HG02610 (cell line): ENCODE measurements around the gene MEX3A.

Experiments
- ATAC-seq: cut with Tn5 transposase; IDR thresholded peaks from one replicate; pipeline ENCODE4 v1.9.1; 2021; ENCODE audit warnings: mild to moderate bottlenecking, moderate library complexity; ENCODE audit not compliant: unreplicated experiment

The MEX3A gene

GRCh38 chr1:156103521-156103947 is 21.3 kb upstream of the MEX3A start:
- ATAC-seq = no peak

GRCh38 chr1:156102633-156103511 is 20.6 kb upstream of the MEX3A start:
- no peak for ATAC-seq

- no peak for ATAC-seq
Observed at GRCh38 chr1:156101880-156102279, 19.6 kb upstream of the MEX3A start.

GRCh38 chr1:156100205-156100995 is 18.1 kb upstream of the MEX3A start:
- no peak for ATAC-seq

GRCh38 chr1:156099282-156099681 is 17.0 kb upstream of the MEX3A start:
- no peak for ATAC-seq

- no peak for ATAC-seq
Observed at GRCh38 chr1:156098784-156099183, 16.5 kb upstream of the MEX3A start.

GRCh38 chr1:156097499-156098178 is 15.4 kb upstream of the MEX3A start:
- no peak for ATAC-seq

- peak; percentile 61 for ATAC-seq
Observed at GRCh38 chr1:156096640-156097391, 14.6 kb upstream of the MEX3A start.

GRCh38 chr1:156095906-156096508 is 13.7 kb upstream of the MEX3A start:
- no peak for ATAC-seq

- ATAC-seq = no peak
Observed at GRCh38 chr1:156091610-156092009, 9.3 kb upstream of the MEX3A start.

GRCh38 chr1:156090840-156091188 is 8.5 kb upstream of the MEX3A start:
- ATAC-seq = no peak

GRCh38 chr1:156090138-156090839 is 8.0 kb upstream of the MEX3A start:
- no peak for ATAC-seq

GRCh38 chr1:156089704-156090103 is 7.4 kb upstream of the MEX3A start:
- no peak for ATAC-seq

- no peak for ATAC-seq
Observed at GRCh38 chr1:156086256-156086662, 4.0 kb upstream of the MEX3A start.

GRCh38 chr1:156083800-156084790 is 1.8 kb upstream of the MEX3A start:
- ATAC-seq = no peak

- ATAC-seq = no peak
Observed at GRCh38 chr1:156081917-156082308, 352 bp downstream of the MEX3A start.

GRCh38 chr1:156081180-156081916 is 917 bp downstream of the MEX3A start:
- no peak for ATAC-seq

- no peak for ATAC-seq
Observed at GRCh38 chr1:156080863-156081179, 1.4 kb downstream of the MEX3A start.
